ENCODE data around the gene CST9L.

DNA sequence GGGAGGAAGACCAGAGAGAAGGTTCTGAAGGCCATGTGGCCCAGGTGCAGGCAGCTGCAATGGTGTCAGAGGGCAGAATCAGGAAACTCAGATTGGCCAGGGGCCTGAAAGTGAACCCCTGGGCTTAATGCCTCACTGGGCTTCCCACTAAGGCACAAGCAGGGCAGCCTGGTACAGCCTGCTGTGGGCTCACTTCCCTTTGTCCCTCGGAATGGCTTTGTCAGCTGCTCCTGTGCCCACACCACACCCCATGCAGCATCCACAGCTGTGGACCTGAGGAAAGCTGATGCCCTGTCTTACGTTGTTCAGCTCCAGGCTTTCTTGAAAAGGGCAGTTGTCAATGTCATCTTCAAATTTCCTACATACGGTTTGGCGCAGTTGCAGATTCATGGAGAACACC, 35.0 kb upstream of the CST9L start:
- TF ChIP-seq EZH2phosphoT487 (IDR thresholded peaks at IDR 0.05; ENCODE audit: borderline replicate concordance, low read length) (no peak), EZH2 (IDR thresholded peaks at IDR 0.05; ENCODE audit: low read length, unreplicated experiment) (no peak)
- TF ChIP-seq, protein P1, sequence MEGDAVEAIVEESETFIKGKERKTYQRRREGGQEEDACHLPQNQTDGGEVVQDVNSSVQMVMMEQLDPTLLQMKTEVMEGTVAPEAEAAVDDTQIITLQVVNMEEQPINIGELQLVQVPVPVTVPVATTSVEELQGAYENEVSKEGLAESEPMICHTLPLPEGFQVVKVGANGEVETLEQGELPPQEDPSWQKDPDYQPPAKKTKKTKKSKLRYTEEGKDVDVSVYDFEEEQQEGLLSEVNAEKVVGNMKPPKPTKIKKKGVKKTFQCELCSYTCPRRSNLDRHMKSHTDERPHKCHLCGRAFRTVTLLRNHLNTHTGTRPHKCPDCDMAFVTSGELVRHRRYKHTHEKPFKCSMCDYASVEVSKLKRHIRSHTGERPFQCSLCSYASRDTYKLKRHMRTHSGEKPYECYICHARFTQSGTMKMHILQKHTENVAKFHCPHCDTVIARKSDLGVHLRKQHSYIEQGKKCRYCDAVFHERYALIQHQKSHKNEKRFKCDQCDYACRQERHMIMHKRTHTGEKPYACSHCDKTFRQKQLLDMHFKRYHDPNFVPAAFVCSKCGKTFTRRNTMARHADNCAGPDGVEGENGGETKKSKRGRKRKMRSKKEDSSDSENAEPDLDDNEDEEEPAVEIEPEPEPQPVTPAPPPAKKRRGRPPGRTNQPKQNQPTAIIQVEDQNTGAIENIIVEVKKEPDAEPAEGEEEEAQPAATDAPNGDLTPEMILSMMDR (conservative IDR thresholded peaks at IDR 0.05; ENCODE audit: low read depth, low read length), result no peak

All from PC-3 (cell line).